ENCODE results near the gene NAV1.
"Not testable (repeated sequence)": the region's sequence is repeated elsewhere in the genome, so short reads cannot be mapped to it uniquely, and the experiment has no call there.

The NAV1 gene

GRCh38 chr1:201537891-201538611 lies 876 bp upstream of the NAV1 start:
- Histone ChIP-seq H3K36me3 (ENCODE audit: control insufficient read depth in 2 of 2, insufficient read depth in 2 of 2, low read length in 2 of 2) (no peaks in the 10 kb centered on the region), H3K27ac (ENCODE audit: low read length) (peak overlapping the region; percentile 58), H3K9ac (ENCODE audit: low read length in 2 of 2) (peak overlapping the region; percentile 78 to 87), H3K4me3 (ENCODE audit: low read length in 2 of 2) (peak overlapping the region; percentile 48 to 86), H3K9me3 (ENCODE audit: control insufficient read depth in 2 of 2, low read length in 2 of 2) (no peaks in the 10 kb centered on the region), H3K4me1 (ENCODE audit: control insufficient read depth, insufficient read depth, low read length) (peaks cover 50% of the 10 kb centered on the region), H3K27me3 (ENCODE audit: control insufficient read depth in 1 of 2, insufficient read depth in 2 of 2, low read length in 2 of 2) (peaks cover 0 to 2% of the 10 kb centered on the region in 2 donors)

DNA sequence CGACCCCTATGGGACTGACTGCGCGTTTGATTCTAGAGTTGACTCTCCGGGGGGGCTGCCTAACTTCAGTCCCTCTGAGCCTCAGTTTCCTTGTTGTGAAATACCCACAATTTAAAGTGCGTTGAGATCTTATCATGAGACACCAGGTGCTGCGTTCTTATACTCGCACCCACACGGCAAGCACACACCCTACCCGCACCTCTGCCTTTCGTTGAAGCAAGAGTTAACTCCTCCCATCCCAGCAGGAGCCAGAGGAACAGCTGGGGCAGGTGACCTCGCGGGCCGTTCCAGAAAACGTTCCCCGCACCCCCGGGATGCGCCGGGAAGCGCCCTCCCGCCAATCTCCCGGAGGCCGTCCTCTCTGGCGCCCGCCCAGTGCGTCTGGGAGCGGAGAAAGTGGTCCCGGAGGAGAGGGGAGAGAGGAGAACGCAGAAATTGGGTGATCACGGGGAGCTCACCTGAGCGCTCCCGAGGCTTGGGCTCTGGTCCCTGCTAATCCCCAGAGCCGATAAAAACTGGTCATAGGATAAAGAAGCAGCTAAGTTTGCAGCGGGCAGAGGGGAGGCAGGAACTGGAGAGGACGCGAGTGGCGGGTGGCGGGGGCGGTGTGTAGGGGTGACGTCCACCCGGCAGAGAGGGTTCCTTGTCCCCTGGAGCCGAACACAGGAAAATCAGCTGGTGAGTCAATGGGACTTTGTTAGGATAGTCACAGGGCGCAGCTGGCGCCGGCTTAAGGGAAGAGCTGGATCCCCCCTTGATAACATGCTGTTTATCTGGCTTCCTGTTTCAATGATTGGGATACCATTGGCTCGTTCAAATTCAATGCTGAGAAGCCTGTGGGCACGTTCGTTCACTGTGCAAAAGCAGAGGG lies 869 bp downstream of the NAV1 start:
- Histone ChIP-seq H3K36me3 (ENCODE audit: control insufficient read depth in 2 of 2, insufficient read depth in 2 of 2, low read length in 2 of 2) (no peaks in the 10 kb centered on the region), H3K4me1 (ENCODE audit: control insufficient read depth, insufficient read depth, low read length) (peaks cover 48% of the 10 kb centered on the region), H3K27me3 (ENCODE audit: control insufficient read depth in 1 of 2, insufficient read depth in 2 of 2, low read length in 2 of 2) (peaks cover 0 to 2% of the 10 kb centered on the region in 2 donors), H3K9ac (ENCODE audit: low read length in 2 of 2) (peak overlapping the region; percentile 78 to 87), H3K27ac (ENCODE audit: low read length) (peak overlapping the region; percentile 58), H3K9me3 (ENCODE audit: control insufficient read depth in 2 of 2, low read length in 2 of 2) (no peaks in the 10 kb centered on the region), H3K4me3 (ENCODE audit: low read length in 2 of 2) (peak overlapping the region; percentile 86 to 90)

GRCh38 chr1:201540846-201541735 lies 2.2 kb downstream of the NAV1 start:
- Histone ChIP-seq H3K9me3 (ENCODE audit: control insufficient read depth in 2 of 2, low read length in 2 of 2) (no peaks in the 10 kb centered on the region), H3K4me3 (ENCODE audit: low read length in 2 of 2) (peak overlapping the region; percentile 86 to 90), H3K27me3 (ENCODE audit: control insufficient read depth in 1 of 2, insufficient read depth in 2 of 2, low read length in 2 of 2) (peaks cover 0 to under 1% of the 10 kb centered on the region in 2 donors), H3K9ac (ENCODE audit: low read length in 2 of 2) (peak overlapping the region in 1 of 2 donors; percentile 47), H3K36me3 (ENCODE audit: control insufficient read depth in 2 of 2, insufficient read depth in 2 of 2, low read length in 2 of 2) (no peaks in the 10 kb centered on the region), H3K27ac (ENCODE audit: low read length) (no peak overlapping the region), H3K4me1 (ENCODE audit: control insufficient read depth, insufficient read depth, low read length) (peaks cover 36% of the 10 kb centered on the region)

GRCh38 chr1:201542309-201543035 lies 3.5 kb downstream of the NAV1 start:
- H3K9me3 ChIP-seq (ENCODE audit: control insufficient read depth in 2 of 2, low read length in 2 of 2): no peaks in the 10 kb centered on the region
- H3K27me3 ChIP-seq (ENCODE audit: control insufficient read depth in 1 of 2, insufficient read depth in 2 of 2, low read length in 2 of 2): no peaks in the 10 kb centered on the region
- H3K9ac ChIP-seq (ENCODE audit: low read length in 2 of 2): no peak overlapping the region
- H3K4me1 ChIP-seq (ENCODE audit: control insufficient read depth, insufficient read depth, low read length): peaks cover 27% of the 10 kb centered on the region
- no peak overlapping the region for H3K4me3 ChIP-seq (ENCODE audit: low read length in 2 of 2)
- H3K36me3 ChIP-seq (ENCODE audit: control insufficient read depth in 2 of 2, insufficient read depth in 2 of 2, low read length in 2 of 2): no peaks in the 10 kb centered on the region
- no peak overlapping the region for H3K27ac ChIP-seq (ENCODE audit: low read length)

DNA sequence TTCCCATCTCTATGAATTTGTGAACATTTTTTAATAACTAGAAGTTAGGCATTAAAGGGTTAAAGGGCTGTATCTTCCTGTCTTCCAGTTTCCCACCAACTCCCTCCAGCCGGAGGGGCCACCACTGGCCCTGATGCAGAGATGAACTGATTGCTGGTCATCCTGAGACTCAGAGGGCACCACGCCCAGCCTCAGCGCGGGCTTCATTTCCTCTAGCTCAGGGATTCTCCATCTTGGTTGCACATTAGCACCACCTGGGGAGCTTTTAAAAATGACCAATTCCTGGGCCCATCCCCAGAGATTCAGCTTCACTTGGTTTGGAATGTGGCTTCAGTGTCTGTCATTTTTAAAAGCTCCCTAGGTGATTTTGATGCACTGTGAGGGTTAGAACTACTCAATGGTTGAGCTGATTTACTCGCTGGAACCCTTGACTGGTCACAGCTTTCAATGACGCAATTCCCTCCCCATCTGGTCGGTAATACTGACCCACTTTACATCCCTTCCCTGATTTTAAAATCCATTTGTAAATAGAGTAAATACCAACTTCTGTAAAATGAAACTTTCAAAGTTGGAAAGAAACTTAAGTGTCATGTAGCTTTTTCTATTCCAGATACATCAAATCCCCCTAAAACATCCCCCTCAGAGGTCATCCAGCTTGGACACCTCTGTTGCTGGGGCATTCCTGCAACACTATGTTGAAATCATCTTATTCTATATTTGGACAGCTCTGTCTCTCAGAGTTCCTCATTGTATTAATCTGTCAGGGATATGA lies 5.1 kb downstream of the NAV1 start:
- Histone ChIP-seq H3K4me1 (ENCODE audit: control insufficient read depth, insufficient read depth, low read length) (peaks cover 15% of the 10 kb centered on the region), H3K9ac (ENCODE audit: low read length in 2 of 2) (no peak overlapping the region), H3K27ac (ENCODE audit: low read length) (no peak overlapping the region), H3K27me3 (ENCODE audit: control insufficient read depth in 1 of 2, insufficient read depth in 2 of 2, low read length in 2 of 2) (no peaks in the 10 kb centered on the region), H3K9me3 (ENCODE audit: control insufficient read depth in 2 of 2, low read length in 2 of 2) (no peaks in the 10 kb centered on the region), H3K4me3 (ENCODE audit: low read length in 2 of 2) (no peak overlapping the region), H3K36me3 (ENCODE audit: control insufficient read depth in 2 of 2, insufficient read depth in 2 of 2, low read length in 2 of 2) (no peaks in the 10 kb centered on the region)

DNA sequence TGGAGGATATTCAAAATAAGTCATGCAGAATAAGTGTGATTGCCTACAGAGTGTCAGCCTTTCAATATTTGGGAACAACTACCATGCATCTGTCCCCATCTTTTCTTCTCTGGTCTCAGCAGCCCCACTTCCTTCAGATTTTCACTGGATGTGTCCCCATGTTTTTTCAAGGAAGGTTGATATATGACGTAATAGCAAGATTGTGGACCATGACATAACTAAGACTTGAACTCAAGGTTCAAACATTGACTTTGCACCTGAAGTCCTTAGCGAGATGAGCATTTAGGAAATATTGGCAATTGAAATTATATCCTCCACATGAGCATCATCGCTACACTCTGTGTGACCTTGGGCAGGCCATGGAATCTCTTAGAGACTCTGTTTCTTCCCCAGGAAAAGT lies 5.8 kb downstream of the NAV1 start:
- H3K9ac ChIP-seq (ENCODE audit: low read length in 2 of 2): no peak overlapping the region
- H3K9me3 ChIP-seq (ENCODE audit: control insufficient read depth in 2 of 2, low read length in 2 of 2): no peaks in the 10 kb centered on the region
- no peak overlapping the region for H3K4me3 ChIP-seq (ENCODE audit: low read length in 2 of 2)
- peaks cover 9% of the 10 kb centered on the region for H3K4me1 ChIP-seq (ENCODE audit: control insufficient read depth, insufficient read depth, low read length)
- no peaks in the 10 kb centered on the region for H3K36me3 ChIP-seq (ENCODE audit: control insufficient read depth in 2 of 2, insufficient read depth in 2 of 2, low read length in 2 of 2)
- no peaks in the 10 kb centered on the region for H3K27me3 ChIP-seq (ENCODE audit: control insufficient read depth in 1 of 2, insufficient read depth in 2 of 2, low read length in 2 of 2)
- no peak overlapping the region for H3K27ac ChIP-seq (ENCODE audit: low read length)

GRCh38 chr1:201545851-201546492 lies 7.0 kb downstream of the NAV1 start:
- H3K27me3 ChIP-seq (ENCODE audit: control insufficient read depth in 1 of 2, insufficient read depth in 2 of 2, low read length in 2 of 2): no peaks in the 10 kb centered on the region
- H3K9me3 ChIP-seq (ENCODE audit: control insufficient read depth in 2 of 2, low read length in 2 of 2): no peaks in the 10 kb centered on the region
- H3K27ac ChIP-seq (ENCODE audit: low read length): no peak overlapping the region
- H3K4me1 ChIP-seq (ENCODE audit: control insufficient read depth, insufficient read depth, low read length): no peaks in the 10 kb centered on the region
- no peaks in the 10 kb centered on the region for H3K36me3 ChIP-seq (ENCODE audit: control insufficient read depth in 2 of 2, insufficient read depth in 2 of 2, low read length in 2 of 2)
- H3K4me3 ChIP-seq (ENCODE audit: low read length in 2 of 2): no peak overlapping the region
- H3K9ac ChIP-seq (ENCODE audit: low read length in 2 of 2): no peak overlapping the region

- not testable (repeated sequence) for H3K9ac ChIP-seq (ENCODE audit: low read length in 2 of 2); H3K4me3 ChIP-seq (ENCODE audit: low read length in 2 of 2); H3K36me3 ChIP-seq (ENCODE audit: control insufficient read depth in 2 of 2, insufficient read depth in 2 of 2, low read length in 2 of 2); H3K4me1 ChIP-seq (ENCODE audit: control insufficient read depth, insufficient read depth, low read length); H3K27ac ChIP-seq (ENCODE audit: low read length); H3K27me3 ChIP-seq (ENCODE audit: control insufficient read depth in 1 of 2, insufficient read depth in 2 of 2, low read length in 2 of 2); H3K9me3 ChIP-seq (ENCODE audit: control insufficient read depth in 2 of 2, low read length in 2 of 2)
These were observed 10.6 kb downstream of the NAV1 start for GRCh38 chr1:201549522-201549921.

GRCh38 chr1:201551096-201551495 lies 12.2 kb downstream of the NAV1 start:
- no peak overlapping the region for H3K4me3 ChIP-seq (ENCODE audit: low read length in 2 of 2)
- no peak overlapping the region for H3K27ac ChIP-seq (ENCODE audit: low read length)
- H3K27me3 ChIP-seq (ENCODE audit: control insufficient read depth in 1 of 2, insufficient read depth in 2 of 2, low read length in 2 of 2): no peaks in the 10 kb centered on the region
- peaks cover 9% of the 10 kb centered on the region for H3K4me1 ChIP-seq (ENCODE audit: control insufficient read depth, insufficient read depth, low read length)
- no peaks in the 10 kb centered on the region for H3K9me3 ChIP-seq (ENCODE audit: control insufficient read depth in 2 of 2, low read length in 2 of 2)
- no peak overlapping the region for H3K9ac ChIP-seq (ENCODE audit: low read length in 2 of 2)
- no peaks in the 10 kb centered on the region for H3K36me3 ChIP-seq (ENCODE audit: control insufficient read depth in 2 of 2, insufficient read depth in 2 of 2, low read length in 2 of 2)

Data from stomach smooth muscle (tissue), 2 donors.